ENCODE data around the gene LY9. TPM values are rescaled to one million over a fixed set of nuclear protein-coding genes. Genes with fewer than 3 reads are reported as not detected.
"Not testable (repeated sequence)": the region's sequence is repeated elsewhere in the genome, so short reads cannot be mapped to it uniquely, and the experiment has no call there.

LY9 gene
- polyA plus RNA-seq, 4 donors: 0.45 to 3.8 (median 1.1) TPM

- no peak for FAIRE-seq
- Histone ChIP-seq H3K36me3 (ENCODE audit: control insufficient read depth in 3 of 3, insufficient read depth in 2 of 3, low read depth in 1 of 3, low read length in 3 of 3) (no peaks in the 10 kb centered on the region), H3K9me3 (ENCODE audit: control insufficient read depth in 2 of 2, insufficient read depth in 1 of 2, low read depth in 1 of 2, low read length in 1 of 2) (no peaks in the 10 kb centered on the region), H3K27me3 (ENCODE audit: control insufficient read depth in 3 of 3, insufficient read depth in 3 of 3, low read length in 3 of 3) (no peaks in the 10 kb centered on the region), H3K4me3 (ENCODE audit: low read depth in 1 of 3, low read length in 3 of 3) (no peak overlapping the region), H3K4me1 (ENCODE audit: control insufficient read depth in 3 of 3, insufficient read depth in 2 of 3, low read depth in 1 of 3, low read length in 2 of 3) (peaks cover 0 to 19% (median 3%) of the 10 kb centered on the region in 3 donors), H3K27ac (ENCODE audit: low read depth in 1 of 3, low read length in 2 of 3) (no peak overlapping the region)
- DNase-seq: peak in 1 of 2 donors; percentile 21
- WGBS, 3 donors: 90 to 95% (median 94%) methylated on average over 17 to 18 of the region's 18 CpGs
Measured at GRCh38 chr1:160779626-160780397, 16.2 kb upstream of the LY9 start.

- Histone ChIP-seq H3K9me3 (ENCODE audit: control insufficient read depth in 2 of 2, insufficient read depth in 1 of 2, low read depth in 1 of 2, low read length in 1 of 2) (no peaks in the 10 kb centered on the region), H3K36me3 (ENCODE audit: control insufficient read depth in 3 of 3, insufficient read depth in 2 of 3, low read depth in 1 of 3, low read length in 3 of 3) (no peaks in the 10 kb centered on the region), H3K27ac (ENCODE audit: low read depth in 1 of 3, low read length in 2 of 3) (no peak overlapping the region), H3K4me3 (ENCODE audit: low read depth in 1 of 3, low read length in 3 of 3) (no peak overlapping the region), H3K4me1 (ENCODE audit: control insufficient read depth in 3 of 3, insufficient read depth in 2 of 3, low read depth in 1 of 3, low read length in 2 of 3) (peaks cover 0 to 19% (median 3%) of the 10 kb centered on the region in 3 donors), H3K27me3 (ENCODE audit: control insufficient read depth in 3 of 3, insufficient read depth in 3 of 3, low read length in 3 of 3) (no peaks in the 10 kb centered on the region)
- FAIRE-seq (no peak), DNase-seq (no peak)
- WGBS, 3 donors: 70 to 83% (median 77%) methylated on average over 2 of the region's 2 CpGs
Measured at GRCh38 chr1:160780398-160780755, 15.6 kb upstream of the LY9 start.

- H3K4me3 ChIP-seq (ENCODE audit: low read depth in 1 of 3, low read length in 3 of 3): no peak overlapping the region
- DNase-seq (peak; percentile 95 to 96), FAIRE-seq (no peak)
- H3K9me3 ChIP-seq (ENCODE audit: control insufficient read depth in 2 of 2, insufficient read depth in 1 of 2, low read depth in 1 of 2, low read length in 1 of 2): no peaks in the 10 kb centered on the region
- H3K27ac ChIP-seq (ENCODE audit: low read depth in 1 of 3, low read length in 2 of 3): peak overlapping the region; percentile 77 to 86 (median 82)
- 17 to 56% (median 34%) methylated on average over 8 of the region's 8 CpGs for WGBS, 3 donors
- H3K27me3 ChIP-seq (ENCODE audit: control insufficient read depth in 3 of 3, insufficient read depth in 3 of 3, low read length in 3 of 3): no peaks in the 10 kb centered on the region
- H3K4me1 ChIP-seq (ENCODE audit: control insufficient read depth in 3 of 3, insufficient read depth in 2 of 3, low read depth in 1 of 3, low read length in 2 of 3): peaks cover 0 to 19% (median 3%) of the 10 kb centered on the region in 3 donors
- H3K36me3 ChIP-seq (ENCODE audit: control insufficient read depth in 3 of 3, insufficient read depth in 2 of 3, low read depth in 1 of 3, low read length in 3 of 3): no peaks in the 10 kb centered on the region
Measured at GRCh38 chr1:160781186-160781766, 14.7 kb upstream of the LY9 start.

- Histone ChIP-seq H3K27ac (ENCODE audit: low read depth in 1 of 3, low read length in 2 of 3) (peak overlapping the region; percentile 77 to 86 (median 82)), H3K4me1 (ENCODE audit: control insufficient read depth in 3 of 3, insufficient read depth in 2 of 3, low read depth in 1 of 3, low read length in 2 of 3) (peaks cover 0 to 19% (median 3%) of the 10 kb centered on the region in 3 donors), H3K36me3 (ENCODE audit: control insufficient read depth in 3 of 3, insufficient read depth in 2 of 3, low read depth in 1 of 3, low read length in 3 of 3) (no peaks in the 10 kb centered on the region), H3K27me3 (ENCODE audit: control insufficient read depth in 3 of 3, insufficient read depth in 3 of 3, low read length in 3 of 3) (no peaks in the 10 kb centered on the region), H3K9me3 (ENCODE audit: control insufficient read depth in 2 of 2, insufficient read depth in 1 of 2, low read depth in 1 of 2, low read length in 1 of 2) (no peaks in the 10 kb centered on the region), H3K4me3 (ENCODE audit: low read depth in 1 of 3, low read length in 3 of 3) (no peak overlapping the region)
- 19 to 51% (median 34%) methylated on average over 9 of the region's 9 CpGs for WGBS, 3 donors
- peak in 1 of 2 donors; percentile 67 for DNase-seq
- no peak for FAIRE-seq
Measured at GRCh38 chr1:160781914-160782689, 13.9 kb upstream of the LY9 start.

- not testable (repeated sequence) for H3K27me3 ChIP-seq (ENCODE audit: control insufficient read depth in 3 of 3, insufficient read depth in 3 of 3, low read length in 3 of 3); H3K9me3 ChIP-seq (ENCODE audit: control insufficient read depth in 2 of 2, insufficient read depth in 1 of 2, low read depth in 1 of 2, low read length in 1 of 2); FAIRE-seq; H3K36me3 ChIP-seq (ENCODE audit: control insufficient read depth in 3 of 3, insufficient read depth in 2 of 3, low read depth in 1 of 3, low read length in 3 of 3); H3K4me3 ChIP-seq (ENCODE audit: low read depth in 1 of 3, low read length in 3 of 3)
- Histone ChIP-seq H3K4me1 (ENCODE audit: control insufficient read depth in 3 of 3, insufficient read depth in 2 of 3, low read depth in 1 of 3, low read length in 2 of 3) (peaks cover 0 to 19% (median 3%) of the 10 kb centered on the region in 3 donors), H3K27ac (ENCODE audit: low read depth in 1 of 3, low read length in 2 of 3) (peak overlapping the region in 2 of 3 donors; percentile 77 to 86)
- DNase-seq: peak in 1 of 2 donors; percentile 83
- 26 to 71% (median 45%) methylated on average over 17 to 24 of the region's 25 CpGs for whole genome bisulfite sequencing, 3 donors
Measured at GRCh38 chr1:160782988-160783765, 12.8 kb upstream of the LY9 start.

- no peaks in the 10 kb centered on the region for H3K4me1 ChIP-seq (ENCODE audit: control insufficient read depth in 3 of 3, insufficient read depth in 2 of 3, low read depth in 1 of 3, low read length in 2 of 3)
- FAIRE-seq (no peak), DNase-seq (no peak)
- peak overlapping the region in 1 of 3 donors; percentile 12 for H3K27ac ChIP-seq (ENCODE audit: low read depth in 1 of 3, low read length in 2 of 3)
- H3K36me3 ChIP-seq (ENCODE audit: control insufficient read depth in 3 of 3, insufficient read depth in 2 of 3, low read depth in 1 of 3, low read length in 3 of 3): no peaks in the 10 kb centered on the region
- no peaks in the 10 kb centered on the region for H3K27me3 ChIP-seq (ENCODE audit: control insufficient read depth in 3 of 3, insufficient read depth in 3 of 3, low read length in 3 of 3)
- no peaks in the 10 kb centered on the region for H3K9me3 ChIP-seq (ENCODE audit: control insufficient read depth in 2 of 2, insufficient read depth in 1 of 2, low read depth in 1 of 2, low read length in 1 of 2)
- no peak overlapping the region for H3K4me3 ChIP-seq (ENCODE audit: low read depth in 1 of 3, low read length in 3 of 3)
- 94 to 97% (median 97%) methylated on average over 11 of the region's 11 CpGs for whole genome bisulfite sequencing, 3 donors
Measured at GRCh38 chr1:160789051-160789701, 6.8 kb upstream of the LY9 start.

- no peaks in the 10 kb centered on the region for H3K9me3 ChIP-seq (ENCODE audit: control insufficient read depth in 2 of 2, insufficient read depth in 1 of 2, low read depth in 1 of 2, low read length in 1 of 2)
- peak overlapping the region in 1 of 3 donors; percentile 57 for H3K27ac ChIP-seq (ENCODE audit: low read depth in 1 of 3, low read length in 2 of 3)
- no peaks in the 10 kb centered on the region for H3K4me1 ChIP-seq (ENCODE audit: control insufficient read depth in 3 of 3, insufficient read depth in 2 of 3, low read depth in 1 of 3, low read length in 2 of 3)
- DNase-seq: peak; percentile 24 to 39
- 66 to 77% (median 68%) methylated on average over 13 of the region's 13 CpGs for WGBS, 3 donors
- no peaks in the 10 kb centered on the region for H3K27me3 ChIP-seq (ENCODE audit: control insufficient read depth in 3 of 3, insufficient read depth in 3 of 3, low read length in 3 of 3)
- no peak overlapping the region for H3K4me3 ChIP-seq (ENCODE audit: low read depth in 1 of 3, low read length in 3 of 3)
- FAIRE-seq: no peak
- H3K36me3 ChIP-seq (ENCODE audit: control insufficient read depth in 3 of 3, insufficient read depth in 2 of 3, low read depth in 1 of 3, low read length in 3 of 3): no peaks in the 10 kb centered on the region
Measured at GRCh38 chr1:160789702-160790611, 6.0 kb upstream of the LY9 start.

Data from small intestine (tissue), 7 donors.